Hindlimb muscle (tissue), 1 donor: Measurements from ENCODE around the gene SPATS2L. TPM values are rescaled to one million over a fixed set of nuclear protein-coding genes. Genes with fewer than 3 reads are reported as not detected.

Source experiments
- DNase-seq: peaks from one replicate; pipeline ENCODE4 v3.0.0-alpha.2; 2013
- polyA plus RNA-seq: library from polyadenylated mRNA; unstranded; fragments of 120-200 nt; gene quantifications from one replicate; pipeline ENCODE4 v1.2.1, GENCODE V29; 2013; ENCODE audit not compliant: insufficient read length

SPATS2L gene
- polyA plus RNA-seq, 1 donor, result 219 TPM

- DNase-seq, result no peak
These were observed 110.9 kb downstream of the SPATS2L start for GRCh38 chr2:200417366-200417765.

DNA sequence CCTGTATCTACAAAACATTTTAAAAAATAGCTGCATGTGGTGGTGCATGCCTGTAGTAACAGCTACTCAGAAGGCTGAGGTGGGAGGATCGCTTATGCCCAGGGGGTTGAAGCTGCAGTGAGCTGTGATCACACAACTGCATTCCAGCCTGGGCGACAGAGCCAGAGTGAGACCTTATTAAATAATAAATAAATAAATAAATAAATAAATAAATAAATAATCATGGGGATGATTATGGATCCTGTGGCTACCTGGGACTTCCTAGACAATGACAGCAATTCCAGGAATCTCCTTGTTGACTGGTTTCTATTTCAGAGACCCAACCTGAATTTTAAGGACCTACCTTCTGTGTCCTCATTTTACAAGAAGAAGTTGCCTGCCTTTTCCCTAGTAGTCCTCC lies 111.9 kb downstream of the SPATS2L start:
- no peak for DNase-seq

- no peak for DNase-seq
These were observed 112.8 kb downstream of the SPATS2L start for GRCh38 chr2:200419325-200419724.

DNA sequence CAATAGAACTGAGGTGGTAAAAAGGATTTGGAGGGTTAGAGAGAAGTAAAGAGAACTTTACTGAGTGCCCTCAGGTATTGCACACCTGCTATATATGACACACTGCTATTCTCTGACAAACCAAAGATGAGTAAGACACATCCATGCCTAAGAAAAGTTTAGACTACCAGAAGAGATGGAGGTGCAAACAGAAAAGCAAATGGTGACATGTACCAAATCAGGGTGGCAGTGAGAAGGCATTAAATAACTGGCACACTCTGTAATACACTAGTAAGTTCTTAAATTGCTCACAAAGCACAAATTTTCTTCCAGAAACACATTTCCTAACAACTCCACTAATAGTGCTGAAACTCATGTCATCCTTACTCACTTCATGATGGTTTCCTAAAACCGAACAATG lies 114.8 kb downstream of the SPATS2L start:
- no peak for DNase-seq

- DNase-seq, result no peak
These were observed 115.6 kb downstream of the SPATS2L start for GRCh38 chr2:200422071-200422470.

DNA sequence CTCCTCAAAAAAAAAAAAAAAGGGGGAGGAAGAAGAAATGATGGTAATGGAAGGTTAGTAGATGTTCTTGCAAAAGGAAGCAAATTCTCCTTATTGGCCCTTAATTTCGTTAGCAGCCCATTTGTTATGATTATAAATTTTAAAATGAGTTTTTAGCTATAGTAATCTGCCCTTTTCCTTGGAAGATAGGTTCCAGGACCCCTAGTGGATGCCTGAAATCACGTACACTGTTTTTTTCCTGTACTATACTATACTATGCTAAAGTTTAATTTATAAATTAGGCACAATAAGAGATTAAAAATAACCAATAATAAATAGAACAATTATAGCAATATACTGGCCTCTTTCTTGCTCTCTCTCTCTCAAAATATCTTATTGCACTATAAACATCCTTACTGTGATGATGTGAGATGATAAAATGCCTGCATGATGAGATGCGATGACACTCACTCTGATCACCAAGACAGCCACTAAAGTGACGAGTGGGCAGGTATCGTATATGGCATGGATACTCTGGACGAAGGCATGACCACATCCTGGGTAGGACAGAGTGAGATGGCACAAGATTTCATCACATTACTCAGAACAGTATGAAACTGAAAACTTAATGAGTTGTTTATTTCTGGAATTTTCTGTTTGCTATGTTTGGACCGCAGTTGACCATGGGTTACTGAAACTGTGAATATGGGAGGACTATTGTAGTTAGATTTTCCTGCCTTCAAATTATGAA lies 116.2 kb downstream of the SPATS2L start:
- DNase-seq, result no peak

GRCh38 chr2:200423541-200423940 lies 117.0 kb downstream of the SPATS2L start:
- no peak for DNase-seq

GRCh38 chr2:200425026-200425821 lies 118.7 kb downstream of the SPATS2L start:
- no peak for DNase-seq

DNA sequence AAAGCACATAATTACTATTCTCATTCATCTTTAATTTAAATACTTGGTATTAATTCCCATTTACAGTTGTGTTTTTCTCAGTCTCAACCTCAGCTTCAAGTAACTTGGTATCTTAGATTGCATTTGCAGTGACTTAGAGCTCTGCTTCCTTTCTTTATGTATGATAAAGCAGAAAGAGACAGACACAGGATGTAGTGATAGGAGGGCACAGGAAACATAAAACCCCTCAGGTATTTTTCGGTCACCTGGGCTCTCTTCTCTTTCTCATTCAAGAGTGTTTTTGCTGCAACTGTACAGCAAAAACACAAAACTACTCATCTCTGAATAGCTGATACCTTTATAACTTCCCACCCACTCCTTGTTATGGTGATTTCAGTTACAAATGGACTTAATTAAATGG lies 120.3 kb downstream of the SPATS2L start:
- DNase-seq, result no peak

DNA sequence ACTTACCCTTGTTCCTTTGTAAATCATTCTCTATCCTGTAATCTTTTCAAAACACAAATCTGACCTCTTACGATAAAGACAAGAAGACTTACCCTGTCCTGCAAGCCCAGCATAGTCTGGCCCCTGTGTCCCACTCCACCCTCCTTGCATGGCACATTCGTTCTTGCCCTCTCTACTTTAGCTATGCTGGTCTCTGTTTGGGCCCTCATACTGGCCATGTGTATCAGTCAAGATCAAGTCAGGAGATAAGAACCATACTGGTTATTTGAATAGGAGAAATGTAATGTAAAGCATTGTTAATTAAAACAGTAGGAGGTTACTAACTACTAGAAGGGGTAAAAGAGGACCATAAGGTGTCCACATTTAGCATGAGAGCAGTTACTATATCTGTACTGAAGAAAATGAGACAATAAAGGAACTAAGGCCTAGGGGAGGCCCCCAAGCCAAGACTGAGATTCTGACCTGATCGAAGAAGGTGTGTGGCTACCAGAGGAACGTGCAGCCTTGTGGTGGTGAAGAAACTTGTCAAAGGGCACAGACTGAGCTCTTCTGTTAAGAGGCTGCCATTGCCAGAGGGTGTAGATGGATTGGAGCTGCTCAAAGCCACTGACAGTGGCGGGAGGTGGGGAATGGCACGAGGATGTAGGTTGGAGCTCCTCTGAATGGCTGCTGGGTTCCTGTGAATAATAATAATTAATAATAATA lies 122.6 kb downstream of the SPATS2L start:
- DNase-seq, result no peak

GRCh38 chr2:200430017-200430416 lies 123.5 kb downstream of the SPATS2L start:
- DNase-seq, result no peak

GRCh38 chr2:200431996-200432705 lies 125.7 kb downstream of the SPATS2L start:
- no peak for DNase-seq

GRCh38 chr2:200435379-200435778 lies 128.9 kb downstream of the SPATS2L start:
- DNase-seq, result no peak

DNA sequence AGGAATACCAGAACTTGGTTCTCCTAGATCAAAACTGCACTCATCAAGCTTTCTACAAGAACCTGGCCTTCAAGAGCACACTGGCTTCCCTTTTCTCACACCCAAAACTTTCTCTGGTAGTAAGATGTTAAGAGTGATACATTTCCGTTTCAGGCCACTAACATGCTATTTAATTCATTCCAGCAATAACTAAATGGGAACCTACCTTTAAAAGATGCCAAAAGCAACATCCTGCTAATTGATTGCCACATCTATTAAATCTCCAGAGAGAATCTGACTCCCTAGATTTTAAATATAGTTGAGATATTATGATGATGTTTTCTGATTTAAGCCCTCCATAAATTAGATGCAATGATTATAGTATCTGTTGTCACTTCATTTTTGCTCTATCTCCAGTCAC lies 131.8 kb downstream of the SPATS2L start:
- no peak for DNase-seq

DNA sequence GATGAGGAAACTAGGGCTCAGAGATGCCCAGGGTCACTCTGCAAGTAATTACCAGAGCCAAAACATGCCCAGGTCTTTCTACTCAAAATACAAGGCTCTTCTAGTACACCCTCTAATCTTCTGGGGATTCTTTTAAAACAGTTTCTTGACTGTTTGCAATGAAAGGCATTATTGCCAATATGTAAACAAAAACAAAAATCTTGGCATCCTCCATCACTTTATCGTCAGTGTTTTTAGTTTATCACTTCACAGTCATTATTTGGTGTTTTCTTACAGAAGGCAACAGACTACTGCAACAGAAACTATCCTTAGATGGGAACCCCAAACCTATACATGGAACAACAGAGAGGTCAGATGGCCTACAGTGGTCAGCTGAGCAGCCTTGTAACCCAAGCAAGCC lies 132.4 kb downstream of the SPATS2L start:
- DNase-seq, result no peak

DNA sequence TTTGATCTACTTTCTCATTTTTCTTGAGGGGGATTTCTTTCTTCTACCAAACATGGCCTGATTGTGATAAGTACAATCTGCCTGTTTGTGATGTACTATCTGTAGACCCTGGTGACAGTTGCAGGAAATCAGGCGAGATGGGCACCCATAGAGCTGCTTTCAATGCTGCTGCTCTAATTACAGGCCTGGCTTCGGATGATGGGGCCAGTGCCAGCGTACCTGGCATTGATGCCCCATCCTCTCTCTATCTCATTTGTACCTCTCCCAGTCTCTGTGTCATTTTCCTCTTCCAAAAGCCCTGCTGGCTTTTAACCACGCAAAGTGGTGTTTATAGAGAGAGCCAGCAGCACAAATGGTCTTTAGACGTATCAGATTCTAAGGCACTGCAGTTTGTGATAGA lies 133.5 kb downstream of the SPATS2L start:
- DNase-seq, result no peak

GRCh38 chr2:200442471-200442870 lies 136.0 kb downstream of the SPATS2L start:
- no peak for DNase-seq

- no peak for DNase-seq
These were observed 136.9 kb downstream of the SPATS2L start for GRCh38 chr2:200443376-200443775.

- no peak for DNase-seq
These were observed 137.4 kb downstream of the SPATS2L start for GRCh38 chr2:200443916-200444315.

- no peak for DNase-seq
These were observed 138.0 kb downstream of the SPATS2L start for GRCh38 chr2:200444530-200444929.

GRCh38 chr2:200445284-200445683 lies 138.8 kb downstream of the SPATS2L start:
- no peak for DNase-seq

GRCh38 chr2:200446612-200447011 lies 140.1 kb downstream of the SPATS2L start:
- no peak for DNase-seq
